OCI-LY7 (cell line): Measurements from ENCODE around the gene PIM3.

Experiments used
- CTCF ChIP-seq: fragments of 200-600 bp; sonication (generic); conservative IDR thresholded peaks from 2 replicates; pipeline ENCODE4 v1.5.1; 2014; ENCODE audit warnings: mild to moderate bottlenecking, antibody characterized with exemption, low read length, moderate library complexity, mixed read lengths
- EZH2phosphoT487 ChIP-seq: fragments of 200-600 bp; sonication (generic); IDR thresholded peaks from 2 replicates; pipeline ENCODE4 v1.6.1; 2018; ENCODE audit warnings: low read depth, borderline replicate concordance, mild to moderate bottlenecking, mixed run types, antibody characterized with exemption, low read length, moderate library complexity, mixed read lengths

DNA sequence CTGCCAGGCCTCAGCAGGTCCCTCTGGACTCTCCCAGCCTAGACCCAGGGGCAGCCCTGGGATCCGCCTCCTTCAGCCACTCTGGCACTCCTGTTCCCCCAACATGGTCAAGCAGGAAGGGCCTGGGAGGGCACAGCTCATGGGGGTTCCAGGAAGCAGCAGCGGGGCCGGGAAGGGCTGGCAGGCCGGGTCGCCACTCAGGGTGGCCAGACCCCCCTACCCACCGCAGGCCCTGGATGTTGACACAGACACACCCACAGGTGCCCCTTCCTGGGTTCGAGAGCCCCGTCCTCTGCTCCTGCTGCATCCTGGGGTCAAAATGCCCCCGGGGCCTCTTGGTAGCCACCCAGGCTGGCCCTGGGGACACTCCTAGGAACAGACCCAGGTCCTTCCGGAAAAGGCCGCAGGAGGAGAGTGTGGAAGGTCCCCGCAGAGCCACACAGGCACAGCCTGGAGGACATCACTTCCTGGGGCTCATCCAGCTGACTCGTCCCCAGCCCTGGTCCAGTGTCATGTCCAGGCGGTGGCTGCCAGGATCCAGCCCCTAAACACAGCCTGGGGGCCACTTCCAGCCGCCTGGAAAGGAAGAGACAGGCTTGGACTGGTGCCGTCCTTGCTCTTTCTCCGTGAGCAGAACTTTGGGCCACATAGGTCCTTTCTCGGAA, 6.8 kb upstream of the PIM3 start:
- TF ChIP-seq CTCF = no peak
- TF ChIP-seq EZH2phosphoT487 = no peak
